Esophagus (tissue), 2 donors: ENCODE data around the gene MITF. TPM values are rescaled to one million over a fixed set of nuclear protein-coding genes. Genes with fewer than 3 reads are reported as not detected.

Experiments
- H3K27ac ChIP-seq, 2 donors: one replicate each; pipeline ENCODE4 v1.5.1; 2013; ENCODE audit warnings: low read depth in 2 of 2, mild to moderate bottlenecking in 2 of 2, inconsistent platforms in 1 of 2, low read length in 1 of 2, moderate library complexity in 1 of 2
- H3K27me3 ChIP-seq, 2 donors: one replicate each; pipeline ENCODE4 v1.6.1; 2013; ENCODE audit warnings: low read length in 2 of 2, control low read depth in 1 of 2, mild to moderate bottlenecking in 1 of 2; ENCODE audit not compliant: insufficient read depth in 2 of 2, control insufficient read depth in 1 of 2
- H3K36me3 ChIP-seq, 2 donors: one replicate each; pipeline ENCODE4 v1.6.1; 2013; ENCODE audit warnings: low read length in 1 of 2; ENCODE audit not compliant: control insufficient read depth in 2 of 2, insufficient read depth in 2 of 2
- H3K4me1 ChIP-seq, 2 donors: one replicate each; pipeline ENCODE4 v1.6.1; 2013; ENCODE audit warnings: low read length in 1 of 2; ENCODE audit not compliant: control insufficient read depth in 2 of 2, insufficient read depth in 2 of 2
- H3K4me3 ChIP-seq, 2 donors: one replicate each; pipeline ENCODE4 v1.5.1; 2013; ENCODE audit warnings: low read length in 2 of 2, mild to moderate bottlenecking in 2 of 2, low read depth in 1 of 2, moderate library complexity in 1 of 2
- H3K9me3 ChIP-seq, 2 donors: one replicate each; pipeline ENCODE4 v1.6.1; 2013; ENCODE audit warnings: mild to moderate bottlenecking in 2 of 2, low read depth in 1 of 2, low read length in 1 of 2, moderate library complexity in 1 of 2; ENCODE audit not compliant: control insufficient read depth in 2 of 2, insufficient read depth in 1 of 2
- WGBS, 2 donors: extraction: QIAGEN DNeasy Blood & Tissue Kit; methylation state at CpG; one replicate each; pipeline ENCODE4 v1.1.7; 2013; 5-methylcytosine and 5-hydroxymethylcytosine counted together
- polyA plus RNA-seq, 2 donors: library from polyadenylated mRNA; stranded (reverse); fragments of 200-250 nt; gene quantifications; one replicate each; pipeline ENCODE4 v1.2.3, GENCODE V29; 2013
- donor health status: healthy with polysubstance abuse.
- donor health status: Bipolar disorder and iron deficiency.

Gene MITF
- polyA plus RNA-seq, 2 donors, result 2.0 to 3.3 TPM

DNA sequence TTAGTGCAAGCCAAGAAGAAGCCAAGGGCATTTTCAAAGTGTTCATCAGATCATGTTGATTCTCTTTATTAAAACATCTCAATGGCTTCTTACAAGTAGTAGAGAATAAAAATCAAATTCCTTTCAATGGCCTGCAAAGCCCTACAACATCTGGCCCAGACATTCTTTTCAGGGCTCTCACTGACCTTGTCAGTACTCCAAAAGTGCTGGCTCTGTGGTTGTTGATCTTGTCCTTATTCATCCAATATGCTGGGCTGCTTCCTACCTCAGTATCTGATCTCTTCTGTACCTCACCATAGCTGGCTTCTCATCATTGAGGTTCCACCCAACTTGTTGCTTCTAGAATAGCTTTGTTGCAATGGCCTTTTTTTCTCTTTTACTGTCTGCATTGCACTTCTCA is 186.2 kb downstream of the MITF start:
- Histone ChIP-seq H3K36me3 (no peaks in the 10 kb centered on the region), H3K4me1 (no peaks in the 10 kb centered on the region), H3K9me3 (no peaks in the 10 kb centered on the region), H3K27me3 (no peaks in the 10 kb centered on the region), H3K4me3 (no peak overlapping the region), H3K27ac (no peak overlapping the region)

DNA sequence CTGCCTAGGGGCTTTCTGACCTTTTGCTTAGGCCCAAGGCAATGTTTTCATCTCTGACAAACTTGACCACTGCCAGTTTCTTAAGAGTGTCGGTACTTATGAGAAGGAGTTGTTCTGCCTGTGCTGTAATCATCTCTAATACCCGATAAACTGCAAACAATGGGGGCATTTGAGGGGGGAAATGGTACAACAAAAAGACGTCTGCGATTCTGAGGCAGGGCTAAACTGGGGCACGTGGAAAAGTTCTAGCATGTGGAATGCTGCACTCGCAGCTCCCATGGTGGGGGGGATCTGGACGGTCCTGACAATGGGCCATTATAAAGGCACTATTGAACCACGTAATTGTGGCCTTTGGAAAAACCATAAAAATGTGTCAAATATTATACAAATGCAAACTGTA is 187.1 kb downstream of the MITF start:
- no peaks in the 10 kb centered on the region for H3K4me1 ChIP-seq
- 84 to 89% methylated on average over 8 of the region's 8 CpGs for WGBS, 2 donors

DNA sequence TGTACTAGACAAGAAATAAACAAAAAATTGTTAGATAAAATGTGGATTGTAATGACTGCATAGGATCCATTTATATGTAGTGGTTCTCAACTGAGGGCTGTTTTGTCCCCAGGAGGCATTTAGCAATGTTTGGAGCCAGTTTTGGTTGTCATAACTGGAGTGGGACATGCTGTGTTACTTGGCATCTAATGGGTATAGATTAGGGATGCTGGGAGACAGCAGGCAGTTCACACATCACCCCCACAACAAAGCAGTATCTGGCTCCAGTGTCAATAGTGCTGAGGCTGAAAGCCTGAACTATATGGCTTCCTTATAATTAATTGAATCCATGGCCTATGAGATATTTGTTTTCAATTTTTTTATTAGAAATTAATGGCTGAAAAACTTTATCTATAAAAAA is 188.3 kb downstream of the MITF start:
- Histone ChIP-seq H3K36me3 (no peaks in the 10 kb centered on the region), H3K4me1 (no peaks in the 10 kb centered on the region), H3K27me3 (no peaks in the 10 kb centered on the region), H3K9me3 (no peaks in the 10 kb centered on the region), H3K27ac (no peak overlapping the region), H3K4me3 (no peak overlapping the region)

More for the DNA sequence above, 187.1 kb downstream of the MITF start:
- H3K9me3 ChIP-seq, result no peaks in the 10 kb centered on the region
- H3K27me3 ChIP-seq, result no peaks in the 10 kb centered on the region
- H3K27ac ChIP-seq, result no peak overlapping the region
- H3K4me3 ChIP-seq, result no peak overlapping the region
- H3K36me3 ChIP-seq, result no peaks in the 10 kb centered on the region

DNA sequence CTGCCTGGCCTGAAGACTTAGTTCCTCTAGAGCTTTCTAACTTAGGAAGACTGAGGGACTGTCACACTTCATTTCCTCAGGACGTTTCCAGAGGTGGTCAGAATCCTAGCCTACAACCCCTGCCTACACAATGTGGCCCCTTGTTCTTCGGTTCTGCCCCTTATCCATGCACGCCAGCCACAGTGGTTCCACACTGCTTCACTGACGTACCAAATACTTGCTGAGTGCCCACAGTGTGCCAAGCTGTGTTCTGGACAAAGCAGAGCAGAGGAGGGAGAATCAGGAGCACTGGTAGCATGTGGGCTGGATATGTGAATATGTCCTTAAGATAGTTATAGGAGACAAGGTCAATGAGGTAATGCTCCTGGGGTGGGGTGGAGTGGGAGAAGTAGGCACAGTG is 189.8 kb downstream of the MITF start:
- no peaks in the 10 kb centered on the region for H3K36me3 ChIP-seq
- H3K4me3 ChIP-seq, result no peak overlapping the region
- WGBS, 2 donors, result 80 to 91% methylated on average over 4 of the region's 4 CpGs
- H3K9me3 ChIP-seq, result no peaks in the 10 kb centered on the region
- H3K4me1 ChIP-seq, result no peaks in the 10 kb centered on the region
- no peaks in the 10 kb centered on the region for H3K27me3 ChIP-seq
- no peak overlapping the region for H3K27ac ChIP-seq

- H3K27ac ChIP-seq, result no peak overlapping the region
- WGBS, 2 donors, result 32 to 43% methylated on average over 2 of the region's 2 CpGs
These were observed 191.3 kb downstream of the MITF start for GRCh38 chr3:69930564-69930963.

GRCh38 chr3:69932087-69932486 is 192.8 kb downstream of the MITF start:
- H3K27me3 ChIP-seq, result no peaks in the 10 kb centered on the region
- H3K27ac ChIP-seq, result no peak overlapping the region
- H3K4me1 ChIP-seq, result no peaks in the 10 kb centered on the region
- H3K4me3 ChIP-seq, result no peak overlapping the region
- H3K9me3 ChIP-seq, result no peaks in the 10 kb centered on the region
- H3K36me3 ChIP-seq, result no peaks in the 10 kb centered on the region
- WGBS, 2 donors, result 94% methylated on average over 2 of the region's 2 CpGs

More at GRCh38 chr3:69930564-69930963, 191.3 kb downstream of the MITF start:
- Histone ChIP-seq H3K27me3 (no peaks in the 10 kb centered on the region), H3K36me3 (no peaks in the 10 kb centered on the region), H3K4me3 (no peak overlapping the region), H3K4me1 (no peaks in the 10 kb centered on the region), H3K9me3 (no peaks in the 10 kb centered on the region)

GRCh38 chr3:69932501-69932900 is 193.2 kb downstream of the MITF start:
- Histone ChIP-seq H3K9me3 (no peaks in the 10 kb centered on the region), H3K27me3 (no peaks in the 10 kb centered on the region), H3K4me1 (no peaks in the 10 kb centered on the region), H3K36me3 (no peaks in the 10 kb centered on the region), H3K27ac (no peak overlapping the region), H3K4me3 (no peak overlapping the region)
- WGBS, 2 donors, result 87 to 88% methylated on average over 3 of the region's 3 CpGs

DNA sequence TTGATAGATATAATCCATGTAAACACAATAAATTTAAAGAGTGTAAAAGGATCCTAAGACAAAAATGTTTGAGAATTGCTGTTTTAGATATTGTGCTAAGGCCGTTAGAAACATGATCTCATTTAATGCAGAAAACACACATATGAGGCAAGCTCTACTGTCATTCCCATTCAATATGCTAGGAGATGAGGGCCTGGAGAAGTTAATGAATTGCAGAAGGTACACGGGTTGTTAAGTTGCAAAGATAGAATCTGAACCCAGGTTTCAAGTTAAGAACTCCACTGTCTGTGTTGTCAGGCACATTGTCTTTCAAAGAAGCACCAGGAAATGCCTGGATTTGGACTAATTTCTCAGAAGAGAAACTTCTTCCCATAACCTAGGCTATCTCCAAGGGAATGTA is 195.1 kb downstream of the MITF start:
- no peak overlapping the region for H3K27ac ChIP-seq
- WGBS, 2 donors, result 84 to 88% methylated on average over 2 of the region's 2 CpGs
- H3K27me3 ChIP-seq, result no peaks in the 10 kb centered on the region
- no peak overlapping the region for H3K4me3 ChIP-seq
- H3K9me3 ChIP-seq, result no peaks in the 10 kb centered on the region
- H3K36me3 ChIP-seq, result no peaks in the 10 kb centered on the region
- H3K4me1 ChIP-seq, result no peaks in the 10 kb centered on the region

DNA sequence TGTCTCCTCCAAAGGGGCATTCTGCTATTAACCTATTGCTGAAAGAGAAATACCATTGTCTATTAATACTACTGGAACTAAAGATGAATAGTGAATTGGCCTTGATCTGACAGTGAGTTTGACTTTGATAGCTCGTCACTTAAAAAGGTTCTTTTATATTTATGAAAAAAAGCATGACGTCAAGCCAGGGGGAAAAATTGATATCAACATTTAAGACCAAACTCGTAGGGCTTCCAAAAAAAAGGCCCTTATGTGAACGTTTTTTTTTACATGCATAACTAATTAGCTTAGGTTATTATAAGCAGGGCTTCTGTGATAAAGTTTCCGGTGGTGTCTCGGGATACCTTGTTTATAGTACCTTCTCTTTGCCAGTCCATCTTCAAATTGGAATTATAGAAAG is 197.0 kb downstream of the MITF start:
- H3K27me3 ChIP-seq, result no peaks in the 10 kb centered on the region
- no peaks in the 10 kb centered on the region for H3K4me1 ChIP-seq
- no peaks in the 10 kb centered on the region for H3K36me3 ChIP-seq
- no peak overlapping the region for H3K4me3 ChIP-seq
- no peaks in the 10 kb centered on the region for H3K9me3 ChIP-seq
- 81 to 85% methylated on average over 6 of the region's 6 CpGs for WGBS, 2 donors
- no peak overlapping the region for H3K27ac ChIP-seq

DNA sequence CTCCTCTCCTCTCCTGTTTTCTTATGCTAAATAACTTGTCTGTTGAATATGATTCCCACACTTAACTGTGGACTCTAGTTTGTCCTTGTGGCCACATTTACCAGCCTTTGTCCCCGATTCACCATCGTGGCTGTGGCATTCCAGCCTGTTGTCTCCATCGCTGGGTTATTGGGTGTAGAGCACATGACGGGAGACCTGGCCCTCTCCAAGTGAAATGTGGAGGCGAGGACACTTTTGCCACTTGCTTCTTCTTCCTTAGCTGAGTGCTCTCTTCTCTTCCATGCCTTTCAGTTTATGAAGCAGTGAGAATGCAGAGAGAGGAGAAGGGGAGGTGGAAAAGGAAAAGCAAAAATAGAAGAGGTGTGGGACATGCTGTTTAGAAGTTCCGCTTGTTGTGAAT is 198.8 kb downstream of the MITF start:
- Histone ChIP-seq H3K36me3 (no peaks in the 10 kb centered on the region), H3K9me3 (no peaks in the 10 kb centered on the region), H3K4me1 (no peaks in the 10 kb centered on the region), H3K27me3 (no peaks in the 10 kb centered on the region), H3K4me3 (no peak overlapping the region), H3K27ac (no peak overlapping the region)
- WGBS, 2 donors, result 95 to 97% methylated on average over 6 of the region's 6 CpGs
